ENCODE measurements around the gene MED28.

Gene MED28

GRCh38 chr4:17667253-17667652 lies 52.8 kb downstream of the MED28 start:
- no peak for DNase-seq

DNA sequence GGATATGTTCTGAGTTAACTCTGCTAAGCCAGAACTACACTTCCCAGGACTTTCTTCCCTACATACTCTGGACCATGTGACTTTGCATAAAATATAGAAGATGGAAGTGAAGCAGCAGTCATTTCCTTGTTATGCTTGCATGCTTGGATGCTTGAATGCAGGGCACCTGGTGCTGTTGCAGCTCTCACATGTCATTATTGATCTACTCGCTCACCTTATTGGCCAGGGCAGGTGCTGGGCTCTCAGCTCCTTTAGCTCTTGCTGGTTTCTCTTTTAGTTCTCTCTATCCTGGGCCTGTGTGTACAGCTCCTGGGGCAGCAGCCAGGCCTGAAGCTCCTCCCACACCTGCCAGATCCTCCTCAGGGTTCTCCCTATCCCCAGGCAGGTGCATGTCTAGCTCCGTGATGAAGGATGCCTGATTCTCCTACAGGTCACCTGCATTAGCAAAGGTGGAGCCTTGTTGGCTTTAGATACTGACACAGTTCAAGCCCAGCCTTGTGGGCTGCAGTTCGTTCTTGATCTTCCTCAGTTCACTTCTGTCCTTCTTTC lies 53.3 kb downstream of the MED28 start:
- DNase-seq, result no peak

- no peak for DNase-seq
Measured at GRCh38 chr4:17670423-17670822, 56.0 kb downstream of the MED28 start.

DNA sequence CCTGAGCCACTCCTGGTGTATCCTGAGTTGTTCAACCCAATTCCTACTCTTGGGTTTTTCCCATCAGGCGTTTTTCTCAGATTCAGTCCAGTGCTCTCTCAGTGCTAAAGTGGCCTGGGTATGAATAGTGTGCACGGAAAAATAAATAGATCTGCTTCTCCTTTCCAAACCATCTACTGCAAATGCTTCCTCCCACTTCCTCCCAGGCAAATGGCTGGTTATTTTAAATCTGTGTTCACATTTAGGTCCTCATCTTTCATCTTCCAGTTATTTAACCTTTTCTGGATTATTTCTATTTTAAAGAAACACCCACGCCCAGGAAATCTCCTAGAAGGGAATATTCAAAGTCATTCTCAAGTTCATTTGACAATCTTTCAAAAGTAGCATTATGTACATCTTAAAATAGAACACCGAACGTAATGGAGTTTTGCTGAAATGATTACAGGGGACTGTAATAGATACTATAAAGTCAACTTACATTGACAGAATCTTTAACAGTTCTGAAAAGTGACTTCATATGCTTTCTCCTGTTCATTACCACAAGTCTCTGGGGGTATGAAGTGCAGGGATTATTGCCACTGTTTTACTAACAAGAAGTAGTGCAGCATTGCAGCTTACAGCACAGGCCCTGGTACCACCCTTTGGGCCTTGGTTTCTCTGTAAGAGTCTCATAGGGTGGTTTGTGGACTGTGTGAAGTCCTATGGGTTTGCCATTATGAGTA lies 66.3 kb downstream of the MED28 start:
- DNase-seq, result no peak

- DNase-seq, result no peak
Measured at GRCh38 chr4:17681281-17682221, 67.1 kb downstream of the MED28 start.

GRCh38 chr4:17682222-17682566 lies 67.8 kb downstream of the MED28 start:
- DNase-seq, result no peak

Measured in fibroblast of skin of abdomen (primary cell).